HCT116 (cell line): ENCODE measurements around the gene DNMT3L. TPM values are rescaled to one million over a fixed set of nuclear protein-coding genes. Genes with fewer than 3 reads are reported as not detected.

Experiments used
- ATAC-seq: fragments of 200-7000 bp; cut with Tn5 transposase; 2 replicates; pipeline ENCODE4 v1.9.1; 2020; ENCODE audit warnings: mild to moderate bottlenecking, moderate library complexity
- BruUV-seq: library from RNA; stranded (reverse); fragments of 400-500 nt; replicated peaks from 2 replicates; lab custom pipeline; 2021; lab: Mats Ljungman, UMichigan
- CTCF ChIA-PET: fragments of 300-600 bp; sonication (Branson Sonifier 250); formaldehyde crosslinking; loops from one replicate; lab custom pipeline; 2021; ENCODE audit warnings: antibody characterized with exemption; lab: Charles Lee
- POLR2A ChIA-PET: fragments of 300-600, 350-600 bp; sonication (Branson Sonifier 250); formaldehyde crosslinking; loops from one replicate; lab custom pipeline; 2021; ENCODE audit warnings: antibody characterized with exemption; lab: Charles Lee
- RAD21 ChIA-PET, 2 experiments: fragments of 300-600 bp; sonication (Branson Sonifier 250); formaldehyde crosslinking; loops; one replicate each; lab custom pipeline; 2023; ENCODE audit warnings: low total read pairs in 2 of 2; ENCODE audit not compliant: uncharacterized antibody in 2 of 2, unreplicated experiment in 2 of 2, low non-redundant PET in 1 of 2; lab: Charles Lee
- DNase-seq: peaks from one replicate; pipeline ENCODE4 v3.0.0-alpha.2; 2010; ENCODE audit warnings: low read depth, low spot score
- H2AFZ ChIP-seq: fragments of 200-600 bp; shearing (Covaris generic), sonication (generic); 2 replicates; pipeline ENCODE4 v1.6.1; 2017; ENCODE audit warnings: low read depth, mixed run types, mixed read lengths, antibody characterized with exemption, low read length; ENCODE audit not compliant: poor library complexity, severe bottlenecking
- H3K27ac ChIP-seq: 2 replicates; pipeline ENCODE4 v1.5.1; 2012; ENCODE audit warnings: low read depth, low read length
- H3K27me3 ChIP-seq: fragments of 200-600 bp; sonication (generic); 2 replicates; pipeline ENCODE4 v1.6.1; 2016; ENCODE audit warnings: mixed run types, low read length, mixed read lengths; ENCODE audit not compliant: insufficient read depth
- H3K36me3 ChIP-seq, 2 experiments: fragments of 200-500 bp in 1 of 2; fragments of 200-600 bp in 1 of 2; sonication (Bioruptor generic) in 1 of 2; sonication (generic) in 1 of 2; 2 replicates each; pipeline versions ENCODE4 v1.5.1 to v1.6.1; 2014 to 2016; ENCODE audit warnings: low read length in 2 of 2, inconsistent platforms in 1 of 2, mixed read lengths in 1 of 2, mixed run types in 1 of 2; ENCODE audit not compliant: insufficient read depth in 2 of 2, control insufficient read depth in 1 of 2
- H3K4me1 ChIP-seq, 2 experiments: fragments of 200-600 bp in 1 of 2; sonication (generic) in 1 of 2; 2 replicates each; pipeline versions ENCODE4 v1.5.1 to v1.6.1; 2012 to 2017; ENCODE audit warnings: low read length in 2 of 2, inconsistent platforms in 1 of 2, mild to moderate bottlenecking in 1 of 2, mixed read lengths in 1 of 2, mixed run types in 1 of 2, moderate library complexity in 1 of 2; ENCODE audit not compliant: insufficient read depth in 2 of 2, control insufficient read depth in 1 of 2
- H3K4me2 ChIP-seq: fragments of 200-600 bp; sonication (generic); 2 replicates; pipeline ENCODE4 v1.6.1; 2017; ENCODE audit warnings: mixed run types, low read length, mixed read lengths
- H3K4me3 ChIP-seq, 2 experiments: fragments of 200-600 bp in 1 of 2; sonication (generic) in 1 of 2; replicated peaks in 1 of 2; 2 replicates each; pipeline ENCODE4 v1.5.1; 2011 to 2016; ENCODE audit warnings: low read length in 2 of 2, control low read depth in 1 of 2, low read depth in 1 of 2, mild to moderate bottlenecking in 1 of 2, mixed read lengths in 1 of 2, mixed run types in 1 of 2
- H3K79me2 ChIP-seq: fragments of 200-600 bp; sonication (generic); 2 replicates; pipeline ENCODE4 v1.6.1; 2017; ENCODE audit warnings: mild to moderate bottlenecking, mixed run types, low read length, moderate library complexity, mixed read lengths; ENCODE audit not compliant: insufficient read depth
- H3K9ac ChIP-seq: fragments of 200-600 bp; sonication (generic); 2 replicates; pipeline ENCODE4 v1.6.1; 2016; ENCODE audit warnings: low read length, mixed read lengths
- H3K9me2 ChIP-seq: fragments of 200-600 bp; sonication (generic), shearing (Covaris generic); 2 replicates; pipeline ENCODE4 v1.6.1; 2017; ENCODE audit warnings: mixed run types, mild to moderate bottlenecking, moderate library complexity; ENCODE audit not compliant: insufficient read depth
- H3K9me3 ChIP-seq, 2 experiments: fragments of 200-500 bp in 1 of 2; fragments of 200-600 bp in 1 of 2; sonication (Bioruptor generic) in 1 of 2; sonication (generic) in 1 of 2; 2 replicates each; pipeline ENCODE4 v1.6.1; 2014 to 2017; ENCODE audit warnings: low read length in 2 of 2, mixed read lengths in 2 of 2, inconsistent platforms in 1 of 2, low read depth in 1 of 2, mild to moderate bottlenecking in 1 of 2, mixed run types in 1 of 2, moderate library complexity in 1 of 2; ENCODE audit not compliant: control insufficient read depth in 1 of 2, insufficient read depth in 1 of 2
- H4K20me1 ChIP-seq: fragments of 200-600 bp; sonication (generic), shearing (Covaris generic); 2 replicates; pipeline ENCODE4 v1.6.1; 2017; ENCODE audit warnings: mixed run types, mild to moderate bottlenecking, moderate library complexity; ENCODE audit not compliant: insufficient read depth
- CTCF ChIP-seq, 3 experiments: fragments of 200-600 bp in 1 of 3; sonication (generic) in 1 of 3; IDR thresholded peaks in 2 of 3; conservative IDR thresholded peaks in 1 of 3; 2 replicates each; pipeline ENCODE4 v1.5.1; 2012 to 2017; ENCODE audit warnings: low read depth in 2 of 3, low read length in 2 of 3, antibody characterized with exemption in 1 of 3, borderline replicate concordance in 1 of 3, control low read depth in 1 of 3, mild to moderate bottlenecking in 1 of 3, mixed read lengths in 1 of 3, mixed run types in 1 of 3, moderate library complexity in 1 of 3; ENCODE audit not compliant: insufficient read depth in 1 of 3
- EGR1 ChIP-seq: IDR thresholded peaks from 2 replicates; pipeline ENCODE4 v1.6.1; 2012; ENCODE audit warnings: low read depth
- ELF1 ChIP-seq: IDR thresholded peaks from 2 replicates; pipeline ENCODE4 v1.6.1; 2012; ENCODE audit warnings: low read depth, borderline replicate concordance
- FOSL1 ChIP-seq: IDR thresholded peaks from 2 replicates; pipeline ENCODE4 v1.6.1; 2012; ENCODE audit warnings: low read depth
- JUND ChIP-seq: IDR thresholded peaks from 2 replicates; pipeline ENCODE4 v1.6.1; 2012
- POLR2A ChIP-seq: IDR thresholded peaks from 2 replicates; pipeline ENCODE4 v1.7.0; 2011; ENCODE audit warnings: borderline replicate concordance; ENCODE audit not compliant: insufficient read depth, insufficient read length; ENCODE audit errors: extremely low read depth
- POLR2AphosphoS5 ChIP-seq: IDR thresholded peaks from 2 replicates; pipeline ENCODE4 v1.6.1; 2011; ENCODE audit warnings: mild to moderate bottlenecking, low read depth, low read length, moderate library complexity
- RAD21 ChIP-seq: IDR thresholded peaks from 2 replicates; pipeline ENCODE4 v1.6.1; 2012; ENCODE audit warnings: low read depth, mild to moderate bottlenecking
- SIN3A ChIP-seq: IDR thresholded peaks from 2 replicates; pipeline ENCODE4 v1.6.1; 2012; ENCODE audit warnings: low read depth
- SP1 ChIP-seq: IDR thresholded peaks from 2 replicates; pipeline ENCODE4 v1.6.1; 2012; ENCODE audit warnings: low read depth
- SRF ChIP-seq: IDR thresholded peaks from 2 replicates; pipeline ENCODE4 v1.6.1; 2012; ENCODE audit warnings: low read depth
- TCF7L2 ChIP-seq: IDR thresholded peaks from 2 replicates; pipeline ENCODE4 v1.7.0; 2011; ENCODE audit warnings: borderline replicate concordance, inconsistent platforms; ENCODE audit not compliant: insufficient read depth, insufficient read length; ENCODE audit errors: extremely low read depth
- YY1 ChIP-seq: IDR thresholded peaks from 2 replicates; pipeline ENCODE4 v1.6.1; 2011; ENCODE audit warnings: low read length, low read depth, moderate library complexity, mild to moderate bottlenecking; ENCODE audit not compliant: insufficient replicate concordance; ENCODE audit errors: extremely low read depth
- ZBTB33 ChIP-seq: IDR thresholded peaks from 2 replicates; pipeline ENCODE4 v1.6.1; 2011; ENCODE audit warnings: mild to moderate bottlenecking, low read length, moderate library complexity; ENCODE audit not compliant: insufficient replicate concordance; ENCODE audit errors: extremely low read depth
- ZFX ChIP-seq: fragments of 450-650 bp; IDR thresholded peaks from 2 replicates; pipeline ENCODE4 v1.6.1; 2017
- ZNF274 ChIP-seq: fragments of 200-500 bp; sonication (Bioruptor generic); IDR thresholded peaks from 2 replicates; pipeline ENCODE4 v1.6.1; 2014; ENCODE audit warnings: mild to moderate bottlenecking, low read depth, low read length, inconsistent platforms
- intact Hi-C: fragments of 100-400 bp; cut with micrococcal nuclease; formaldehyde crosslinking; loops from 2 replicates; pipeline ENCODE4 v1.10.0; 2022
- total RNA-seq: library from RNA; stranded (reverse); gene quantifications from one replicate; pipeline ENCODE4 v1.2.1, GENCODE V29; 2021; ENCODE audit not compliant: unreplicated experiment
- TF ChIP-seq, protein P1 (sequence below): IDR thresholded peaks from 2 replicates; pipeline ENCODE4 v1.6.1; 2012

The DNMT3L gene
- total RNA-seq, 1 experiment from 2014 or later = not detected

DNA sequence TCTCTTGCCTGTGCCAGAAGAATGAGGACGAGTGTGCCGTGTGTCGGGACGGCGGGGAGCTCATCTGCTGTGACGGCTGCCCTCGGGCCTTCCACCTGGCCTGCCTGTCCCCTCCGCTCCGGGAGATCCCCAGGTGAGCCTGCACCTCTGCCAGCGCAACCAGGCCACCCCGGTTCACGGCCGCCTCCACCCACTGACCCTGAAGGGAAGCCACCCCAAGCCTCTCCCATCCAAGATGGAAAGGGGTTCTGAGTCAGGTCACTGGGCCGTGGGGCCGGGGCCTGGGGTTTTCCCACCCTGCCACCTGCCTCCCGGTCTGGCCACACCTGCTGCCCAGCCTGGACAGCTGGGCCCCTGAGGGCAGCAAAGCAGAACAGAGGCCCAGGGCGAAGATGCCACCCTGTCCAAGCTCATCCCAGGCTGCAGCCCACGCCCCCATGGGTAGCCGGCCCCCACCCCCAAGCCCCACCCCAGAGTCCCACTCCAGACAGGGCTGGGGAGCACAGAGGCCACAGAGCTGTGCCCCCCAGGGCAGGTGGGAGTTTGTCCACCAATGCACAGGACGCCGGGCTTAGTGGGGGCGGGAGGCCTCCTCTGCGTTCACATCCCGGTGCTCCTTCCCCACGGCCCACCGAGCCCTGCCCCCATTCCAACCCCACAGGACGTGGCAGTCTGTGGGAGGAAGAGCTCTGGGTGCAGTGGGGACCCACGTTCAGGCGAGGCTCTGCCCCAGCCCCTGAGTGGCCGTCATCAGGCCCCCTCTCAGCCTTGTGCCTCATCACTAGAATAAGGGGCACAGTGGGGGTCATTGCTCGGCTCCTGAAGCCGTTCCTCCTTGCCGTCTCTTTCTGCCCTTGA is 29.6 kb upstream of the DNMT3L start:
- POLR2A ChIA-PET = no interaction called here
- Histone ChIP-seq H3K9me2 (no peaks in the 10 kb centered on the region), H3K27me3 (no peaks in the 10 kb centered on the region), H3K4me2 (no peak overlapping the region), H3K9ac (no peak overlapping the region), H3K79me2 (no peaks in the 10 kb centered on the region), H3K4me3 (no peak overlapping the region), H2AFZ (no peak overlapping the region), H3K27ac (no peak overlapping the region), H4K20me1 (no peaks in the 10 kb centered on the region), H3K36me3 (no peaks in the 10 kb centered on the region), H3K4me1 (peaks cover 0 to 4% of the 10 kb centered on the region in 2 experiments; a peak in 1 of 4 replicates), H3K9me3 (no peaks in the 10 kb centered on the region)
- intact Hi-C loops = no loop called here
- no peak for TF ChIP-seq EGR1
- no peak for TF ChIP-seq FOSL1
- no peak for TF ChIP-seq RAD21
- TF ChIP-seq POLR2A = no peak
- no peak for TF ChIP-seq SRF
- TF ChIP-seq SP1 = no peak
- no peak for TF ChIP-seq SIN3A
- no peak for TF ChIP-seq POLR2AphosphoS5
- no peak for TF ChIP-seq ZBTB33
- no peak for TF ChIP-seq JUND
- no peak for TF ChIP-seq ZNF274
- TF ChIP-seq CTCF (IDR thresholded peaks at IDR 0.05 in 2 of 3, conservative IDR thresholded peaks at IDR 0.05 in 1 of 3; ENCODE audit: borderline replicate concordance in 1 of 3, insufficient read depth in 1 of 3, low read depth in 2 of 3, low read length in 2 of 3) = no peak
- TF ChIP-seq, protein P1, sequence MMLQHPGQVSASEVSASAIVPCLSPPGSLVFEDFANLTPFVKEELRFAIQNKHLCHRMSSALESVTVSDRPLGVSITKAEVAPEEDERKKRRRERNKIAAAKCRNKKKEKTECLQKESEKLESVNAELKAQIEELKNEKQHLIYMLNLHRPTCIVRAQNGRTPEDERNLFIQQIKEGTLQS = no peak
- no peak for TF ChIP-seq TCF7L2
- TF ChIP-seq ELF1 = no peak
- no peak for TF ChIP-seq ZFX
- no peak for TF ChIP-seq YY1
- no TSS peak for BruUV-seq
- DNase-seq = no peak
- RAD21 ChIA-PET = no interaction called here
- no peak for ATAC-seq
- CTCF ChIA-PET = interaction anchor here (1.5 kb wide), 1 partner anchor 12 kb away, joined by 5 read pairs; no protein-coding TSS in a partner anchor
